Osteocyte (in vitro differentiated cells): ENCODE data around the gene CHRNB4. TPM values are rescaled to one million over a fixed set of nuclear protein-coding genes. Genes with fewer than 3 reads are reported as not detected.

Source experiments
- DNase-seq: peaks from one replicate; pipeline ENCODE4 v3.0.0; 2021; ENCODE audit warnings: mixed read lengths; ENCODE audit not compliant: unreplicated experiment; ENCODE audit errors: extremely low spot score
- H3K27ac Mint-ChIP-seq: one replicate; pipeline ENCODE4 v1.8.0; 2021; ENCODE audit warnings: mild to moderate bottlenecking, mixed read lengths; ENCODE audit not compliant: unreplicated experiment
- H3K27me3 Mint-ChIP-seq: one replicate; pipeline ENCODE4 v1.8.0; 2021; ENCODE audit warnings: mixed read lengths; ENCODE audit not compliant: unreplicated experiment
- H3K36me3 Mint-ChIP-seq: one replicate; pipeline ENCODE4 v1.8.0; 2021; ENCODE audit warnings: mixed read lengths; ENCODE audit not compliant: unreplicated experiment
- H3K4me1 Mint-ChIP-seq: one replicate; pipeline ENCODE4 v1.8.0; 2021; ENCODE audit warnings: mixed read lengths; ENCODE audit not compliant: unreplicated experiment
- H3K4me3 Mint-ChIP-seq: one replicate; pipeline ENCODE4 v1.8.0; 2021; ENCODE audit warnings: mild to moderate bottlenecking, moderate library complexity, mixed read lengths; ENCODE audit not compliant: unreplicated experiment
- H3K9me3 Mint-ChIP-seq: one replicate; pipeline ENCODE4 v1.8.0; 2021; ENCODE audit warnings: mixed read lengths; ENCODE audit not compliant: unreplicated experiment
- total RNA-seq: library from RNA; stranded (reverse); gene quantifications from 2 replicates; pipeline ENCODE4 v1.2.1, GENCODE V29; 2021
- TF ChIP-seq, protein P1 (sequence below): fragments of 200-600 bp; sonication (generic); IDR thresholded peaks from 2 replicates; pipeline ENCODE4 v1.5.0; 2021; ENCODE audit warnings: antibody characterized with exemption, mild to moderate bottlenecking, moderate library complexity

CHRNB4 gene
- total RNA-seq, 1 donor from 2014 or later: not detected

DNA sequence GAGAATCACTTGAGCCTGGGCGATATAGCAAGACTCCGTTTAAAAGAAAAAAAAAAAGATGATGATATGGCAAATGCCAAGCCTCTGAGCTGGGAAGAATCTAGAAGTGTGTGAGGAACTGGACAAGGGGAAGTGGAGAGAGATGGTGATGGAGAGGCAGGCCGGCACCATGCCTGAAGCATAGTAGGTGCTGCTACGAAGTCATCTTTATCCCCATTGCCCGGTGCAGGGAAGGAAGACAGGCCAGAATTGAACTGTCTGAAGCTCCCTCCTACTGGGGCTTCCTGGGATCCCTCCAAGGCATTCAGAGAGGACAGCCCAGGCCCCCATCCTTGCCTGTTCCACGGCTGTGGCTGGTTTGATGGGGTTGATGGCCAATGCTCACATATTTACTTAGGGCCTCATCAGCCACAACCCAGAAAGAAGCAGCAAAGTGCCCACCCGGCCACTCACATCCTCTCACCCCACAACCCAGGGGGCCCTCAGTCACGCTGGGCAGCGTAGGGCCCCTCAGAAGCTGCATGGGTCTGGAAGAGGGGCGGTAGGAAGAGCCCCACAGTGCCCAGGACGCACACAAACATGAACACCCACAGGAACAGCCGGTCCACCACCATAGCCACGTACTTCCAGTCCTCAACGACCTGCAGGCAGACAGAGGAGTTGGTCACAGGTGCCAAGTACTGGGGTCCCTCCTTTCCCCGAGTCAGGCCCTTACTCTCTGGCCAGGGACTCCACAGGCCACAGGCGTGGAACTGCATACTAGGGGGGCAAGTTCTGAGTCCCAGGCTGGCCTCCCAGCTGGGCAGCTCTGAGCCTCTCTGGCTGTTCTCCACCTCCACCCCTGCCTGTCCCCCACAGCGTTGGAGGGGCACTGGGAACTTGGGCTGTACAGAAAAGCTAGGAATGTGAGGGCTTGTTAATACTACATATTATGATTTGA is 16.1 kb downstream of the CHRNB4 start:
- Mint-ChIP-seq H3K9me3 (no peaks in the 10 kb centered on the region), H3K27me3 (peaks cover 78% of the 10 kb centered on the region), H3K4me3 (no peak overlapping the region), H3K4me1 (peaks cover 7% of the 10 kb centered on the region), H3K36me3 (no peaks in the 10 kb centered on the region), H3K27ac (no peak overlapping the region)
- peak; percentile 70 for DNase-seq
- TF ChIP-seq, protein P1, sequence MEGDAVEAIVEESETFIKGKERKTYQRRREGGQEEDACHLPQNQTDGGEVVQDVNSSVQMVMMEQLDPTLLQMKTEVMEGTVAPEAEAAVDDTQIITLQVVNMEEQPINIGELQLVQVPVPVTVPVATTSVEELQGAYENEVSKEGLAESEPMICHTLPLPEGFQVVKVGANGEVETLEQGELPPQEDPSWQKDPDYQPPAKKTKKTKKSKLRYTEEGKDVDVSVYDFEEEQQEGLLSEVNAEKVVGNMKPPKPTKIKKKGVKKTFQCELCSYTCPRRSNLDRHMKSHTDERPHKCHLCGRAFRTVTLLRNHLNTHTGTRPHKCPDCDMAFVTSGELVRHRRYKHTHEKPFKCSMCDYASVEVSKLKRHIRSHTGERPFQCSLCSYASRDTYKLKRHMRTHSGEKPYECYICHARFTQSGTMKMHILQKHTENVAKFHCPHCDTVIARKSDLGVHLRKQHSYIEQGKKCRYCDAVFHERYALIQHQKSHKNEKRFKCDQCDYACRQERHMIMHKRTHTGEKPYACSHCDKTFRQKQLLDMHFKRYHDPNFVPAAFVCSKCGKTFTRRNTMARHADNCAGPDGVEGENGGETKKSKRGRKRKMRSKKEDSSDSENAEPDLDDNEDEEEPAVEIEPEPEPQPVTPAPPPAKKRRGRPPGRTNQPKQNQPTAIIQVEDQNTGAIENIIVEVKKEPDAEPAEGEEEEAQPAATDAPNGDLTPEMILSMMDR: no peak

DNA sequence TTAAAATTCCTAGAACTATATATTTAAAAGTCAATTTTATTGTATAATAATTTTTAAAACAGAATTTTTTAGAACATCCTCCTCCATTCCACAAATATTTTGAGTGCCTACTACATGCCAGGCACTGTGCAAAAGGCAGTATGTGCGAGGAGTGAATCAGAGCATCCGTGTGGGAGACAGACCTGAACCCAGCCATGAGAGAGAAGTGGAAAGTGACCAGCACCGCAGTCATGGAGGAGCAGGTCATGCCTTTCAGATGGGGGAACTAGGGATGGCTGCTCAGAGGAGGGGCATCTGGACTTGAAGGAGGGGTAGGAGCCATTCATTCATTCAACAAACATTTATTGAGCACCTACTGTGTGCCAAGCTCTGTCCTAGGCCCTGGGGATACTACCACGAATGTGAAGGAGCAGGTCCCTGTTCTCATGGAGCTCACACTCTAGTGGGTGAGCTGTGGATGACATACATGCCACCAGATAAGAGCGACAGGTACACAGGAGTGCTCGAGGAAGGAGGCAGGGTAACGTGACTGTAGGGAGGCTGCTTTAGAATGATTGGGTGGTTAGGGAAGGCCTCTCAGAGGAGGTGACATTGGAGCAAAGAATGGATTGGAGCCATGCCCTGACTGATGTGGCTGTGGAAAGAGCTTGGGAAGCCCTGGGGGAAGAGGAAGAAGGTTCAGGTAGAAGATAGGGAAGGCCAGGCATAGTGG is 17.1 kb downstream of the CHRNB4 start:
- Mint-ChIP-seq H3K36me3 (no peaks in the 10 kb centered on the region), H3K27me3 (peaks cover 78% of the 10 kb centered on the region), H3K4me3 (no peak overlapping the region), H3K27ac (no peak overlapping the region), H3K9me3 (no peaks in the 10 kb centered on the region), H3K4me1 (peaks cover 7% of the 10 kb centered on the region)
- no peak for DNase-seq
- TF ChIP-seq, protein P1: no peak

DNA sequence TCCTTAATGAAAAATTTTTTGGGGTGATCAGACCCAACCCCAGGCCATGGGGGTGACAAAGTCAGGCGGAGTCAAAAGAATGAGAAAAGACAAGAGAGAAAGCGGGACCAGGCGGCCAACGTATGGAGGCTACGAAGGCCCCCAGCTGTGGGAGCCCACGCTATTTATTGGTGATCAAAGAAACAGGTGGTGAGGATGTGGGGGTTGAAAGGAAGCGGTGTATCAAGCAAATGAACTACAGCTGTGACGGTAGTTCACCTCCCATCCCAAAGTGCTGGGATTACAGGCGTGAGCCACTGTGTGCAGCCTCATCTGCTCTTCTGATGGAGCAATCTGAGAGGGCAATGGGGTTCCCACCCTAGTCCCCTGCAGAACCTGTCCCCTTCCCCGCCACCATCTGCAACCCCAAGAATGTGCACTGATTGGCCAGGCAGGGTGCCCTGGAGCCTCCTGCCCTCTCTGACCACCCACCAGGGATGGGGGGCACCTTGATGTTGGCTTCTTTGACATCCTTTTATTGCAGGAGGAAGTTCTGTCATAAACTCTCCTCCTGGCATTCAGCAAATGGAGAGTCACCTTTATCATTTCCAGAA is 19.1 kb downstream of the CHRNB4 start:
- no peaks in the 10 kb centered on the region for H3K36me3 Mint-ChIP-seq
- TF ChIP-seq, protein P1: no peak
- peaks cover 14% of the 10 kb centered on the region for H3K4me1 Mint-ChIP-seq
- peaks cover 68% of the 10 kb centered on the region for H3K27me3 Mint-ChIP-seq
- H3K9me3 Mint-ChIP-seq: no peaks in the 10 kb centered on the region
- no peak for DNase-seq
- no peak overlapping the region for H3K4me3 Mint-ChIP-seq
- H3K27ac Mint-ChIP-seq: no peak overlapping the region

DNA sequence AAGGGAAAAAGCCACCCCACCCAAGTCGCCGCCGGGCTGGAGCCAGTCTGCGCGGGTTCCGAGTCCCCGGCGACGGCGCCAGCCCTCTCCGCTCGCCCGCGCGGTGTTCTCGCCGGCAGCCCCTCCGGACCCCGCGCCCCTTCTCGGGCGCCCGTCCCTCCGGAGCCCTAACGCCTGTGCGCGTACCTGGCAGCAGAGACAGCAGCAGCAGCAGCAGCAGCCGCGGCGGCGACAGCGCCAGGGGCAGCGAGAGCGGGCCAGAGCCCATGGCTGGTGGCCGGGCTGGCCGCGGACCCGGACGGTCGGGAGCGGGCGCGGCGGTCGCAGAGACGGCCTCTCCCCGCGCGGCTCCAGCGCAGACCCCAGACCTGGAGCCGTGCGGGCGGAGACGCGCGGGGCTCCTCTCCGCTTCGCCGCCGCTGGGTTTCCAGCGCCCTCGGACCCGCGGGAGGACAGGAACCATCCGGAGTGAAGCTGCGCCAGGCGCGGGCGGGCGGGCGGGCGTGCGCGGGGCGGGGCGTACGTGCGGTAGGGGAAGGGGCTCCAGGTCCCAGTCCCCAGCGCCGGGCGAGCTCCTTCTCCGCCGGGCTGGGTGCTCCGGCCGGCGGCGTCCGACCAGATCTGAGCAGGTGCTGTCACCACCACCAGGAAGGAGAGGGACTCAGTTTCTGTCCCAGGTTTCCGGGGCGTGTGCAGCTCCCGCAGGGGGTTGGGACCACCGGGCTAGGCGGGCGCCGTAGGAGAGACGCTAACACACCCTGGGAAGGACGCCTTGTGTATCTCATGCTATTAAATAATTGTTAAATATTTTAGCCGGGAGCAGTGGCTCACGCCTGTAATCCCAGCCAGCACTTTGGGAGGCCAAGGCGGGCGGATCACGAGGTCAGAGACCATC is 20.2 kb downstream of the CHRNB4 start, which contains the start of gene CHRNA3:
TSS of gene CHRNA3 (minus strand) at position 470 of the 895 bp plus-strand sequence. CDS start at position 268, 202 bp downstream.
- H3K27ac Mint-ChIP-seq: no peak within 1 kb of the TSS
- H3K4me3 Mint-ChIP-seq: peak within 1 kb of the TSS; percentile 61

More for the DNA sequence above, 20.2 kb downstream of the CHRNB4 start, which contains the start of gene CHRNA3:
- peaks cover 62% of the 10 kb centered on the region for H3K27me3 Mint-ChIP-seq
- no peaks in the 10 kb centered on the region for H3K36me3 Mint-ChIP-seq
- peak; percentile 73 for DNase-seq
- H3K4me1 Mint-ChIP-seq: peaks cover 14% of the 10 kb centered on the region
- no peaks in the 10 kb centered on the region for H3K9me3 Mint-ChIP-seq
- TF ChIP-seq, protein P1: no peak
